ENCODE results near the gene ANKS1A.
"Not testable (repeated sequence)": the region's sequence is repeated elsewhere in the genome, so short reads cannot be mapped to it uniquely, and the experiment has no call there.

Gene ANKS1A

DNA sequence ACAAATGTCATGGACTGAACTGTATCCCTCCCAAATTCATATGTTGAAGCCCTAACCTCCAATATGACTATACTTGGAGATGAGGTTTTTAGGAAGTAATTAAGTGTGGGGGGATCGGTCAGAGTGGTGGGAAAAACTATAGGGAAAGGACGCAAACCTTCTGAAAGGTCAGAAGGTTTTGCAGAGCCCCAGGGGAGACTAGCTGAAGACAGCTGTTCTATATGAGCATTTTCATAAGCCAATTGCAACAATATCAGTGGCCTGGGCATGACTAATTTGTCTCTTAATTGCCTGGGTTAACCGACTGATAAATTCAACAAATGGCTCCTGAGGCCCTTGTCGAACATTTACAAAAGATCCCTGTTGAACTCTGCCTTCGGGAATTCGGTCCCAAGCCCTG, 217.0 kb downstream of the ANKS1A start:
- not testable (repeated sequence) for DNase-seq (ENCODE audit: low read depth, low spot score)

GRCh38 chr6:35107208-35107607, 218.2 kb downstream of the ANKS1A start:
- DNase-seq (ENCODE audit: low read depth, low spot score): not testable (repeated sequence)

- DNase-seq (ENCODE audit: low read depth, low spot score): peak; percentile 50
Observed at GRCh38 chr6:35107761-35108160, 218.7 kb downstream of the ANKS1A start.

DNA sequence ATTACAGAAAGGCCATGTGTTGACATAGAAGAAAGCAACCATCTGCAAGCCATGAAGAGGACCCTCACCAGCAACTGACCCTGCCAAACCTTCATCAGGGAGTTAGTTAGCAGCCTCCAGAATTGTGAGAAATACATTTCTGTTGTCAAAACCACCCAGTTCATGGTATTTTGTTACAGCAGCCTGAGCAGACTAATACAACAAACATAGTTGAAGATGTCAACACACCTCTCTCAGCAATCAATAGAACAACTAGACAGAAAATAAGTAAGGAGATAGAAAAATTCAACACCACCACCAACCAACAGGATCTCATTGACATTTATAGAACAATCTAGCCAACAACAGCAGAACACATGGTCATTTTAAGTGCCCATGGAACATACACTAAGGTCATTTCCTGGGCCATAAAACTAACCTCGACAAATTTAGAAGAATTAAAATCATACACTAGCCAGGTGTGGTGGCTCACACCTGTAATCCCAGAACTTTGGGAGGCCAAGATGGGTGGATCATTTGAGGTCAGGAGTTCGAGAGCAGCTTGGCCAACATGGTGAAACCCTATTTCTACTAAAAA, 219.3 kb downstream of the ANKS1A start:
- DNase-seq (ENCODE audit: low read depth, low spot score): no peak

DNA sequence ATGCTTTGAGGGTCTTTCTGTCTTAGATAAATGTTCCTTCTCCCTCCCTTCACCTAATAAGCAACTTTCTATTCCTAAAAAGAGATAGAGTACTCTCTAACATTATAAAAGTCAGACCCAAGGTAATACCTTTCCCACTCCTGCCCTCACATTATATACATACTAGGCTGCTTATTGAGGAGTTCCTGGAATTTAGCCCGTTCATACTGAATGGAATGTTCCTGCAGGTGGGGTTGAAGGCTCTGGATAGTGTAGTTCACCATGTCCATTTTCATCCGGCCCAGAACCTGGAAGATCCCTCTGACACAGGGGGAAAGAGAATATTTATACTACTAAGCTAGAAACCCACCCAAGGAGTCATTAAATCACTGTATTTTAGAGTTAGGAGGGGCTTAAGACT, 231.7 kb downstream of the ANKS1A start:
- DNase-seq (ENCODE audit: low read depth, low spot score): no peak

- no peak for DNase-seq (ENCODE audit: low read depth, low spot score)
Observed at GRCh38 chr6:35124356-35124755, 235.3 kb downstream of the ANKS1A start.

GRCh38 chr6:35128042-35128441, 239.0 kb downstream of the ANKS1A start:
- DNase-seq (ENCODE audit: low read depth, low spot score): no peak

GRCh38 chr6:35128496-35128895, 239.4 kb downstream of the ANKS1A start:
- DNase-seq (ENCODE audit: low read depth, low spot score): no peak

DNA sequence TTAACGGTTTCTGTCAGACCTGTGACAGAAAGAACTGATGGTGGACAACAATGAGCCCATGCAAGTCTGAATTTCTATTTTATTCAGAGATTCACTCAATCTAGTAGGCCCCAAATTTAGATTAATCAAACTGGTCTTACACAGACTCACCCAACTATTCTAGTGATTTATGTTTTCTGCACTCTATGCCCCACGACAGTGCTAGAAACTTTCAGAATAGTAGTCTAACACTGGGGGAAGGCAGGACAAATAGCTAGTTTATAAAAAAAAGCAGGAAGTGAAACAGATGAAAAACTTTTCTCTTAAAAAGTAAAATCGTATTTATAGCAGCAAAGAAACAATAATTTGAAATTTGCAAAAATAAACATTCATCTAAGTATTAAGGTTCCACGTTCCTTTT, 247.1 kb downstream of the ANKS1A start:
- no peak for DNase-seq (ENCODE audit: low read depth, low spot score)

GRCh38 chr6:35138191-35138590, 249.1 kb downstream of the ANKS1A start:
- not testable (repeated sequence) for DNase-seq (ENCODE audit: low read depth, low spot score)

- no peak for DNase-seq (ENCODE audit: low read depth, low spot score)
Observed at GRCh38 chr6:35139470-35139869, 250.4 kb downstream of the ANKS1A start.

GRCh38 chr6:35139924-35140638, 251.0 kb downstream of the ANKS1A start:
- DNase-seq (ENCODE audit: low read depth, low spot score): peak; percentile 56

GRCh38 chr6:35140639-35141006, 251.6 kb downstream of the ANKS1A start:
- DNase-seq (ENCODE audit: low read depth, low spot score): no peak
